GM18909 (cell line): ENCODE measurements around the gene ARL16.
"Not testable (repeated sequence)": the region's sequence is repeated elsewhere in the genome, so short reads cannot be mapped to it uniquely, and the experiment has no call there.

Experiments used
- ATAC-seq: cut with Tn5 transposase; IDR thresholded peaks from one replicate; pipeline ENCODE4 v1.9.1; 2021; ENCODE audit warnings: mild to moderate bottlenecking; ENCODE audit not compliant: unreplicated experiment, poor library complexity

The ARL16 gene

GRCh38 chr17:81696218-81696941, 12.8 kb upstream of the ARL16 start:
- no peak for ATAC-seq

DNA sequence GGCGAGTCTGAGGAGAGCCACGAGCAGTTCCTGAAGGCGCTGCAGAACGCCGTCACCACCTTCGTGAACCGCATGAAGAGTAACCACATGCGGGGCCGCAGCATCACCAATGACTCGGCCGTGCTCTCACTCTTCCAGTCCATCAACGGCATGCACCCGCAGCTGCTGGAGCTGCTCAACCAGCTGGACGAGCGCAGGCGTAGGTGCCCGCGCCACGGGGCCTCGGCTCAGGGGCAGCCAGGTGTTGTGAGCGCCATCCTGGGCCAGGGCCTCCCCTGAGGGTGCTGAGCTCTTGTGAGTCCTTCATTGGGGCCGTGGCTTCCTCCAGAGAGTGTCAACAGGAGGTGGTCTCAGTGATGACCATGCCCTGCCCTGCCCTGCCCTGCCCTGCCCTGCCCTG, 12.2 kb upstream of the ARL16 start:
- no peak for ATAC-seq

DNA sequence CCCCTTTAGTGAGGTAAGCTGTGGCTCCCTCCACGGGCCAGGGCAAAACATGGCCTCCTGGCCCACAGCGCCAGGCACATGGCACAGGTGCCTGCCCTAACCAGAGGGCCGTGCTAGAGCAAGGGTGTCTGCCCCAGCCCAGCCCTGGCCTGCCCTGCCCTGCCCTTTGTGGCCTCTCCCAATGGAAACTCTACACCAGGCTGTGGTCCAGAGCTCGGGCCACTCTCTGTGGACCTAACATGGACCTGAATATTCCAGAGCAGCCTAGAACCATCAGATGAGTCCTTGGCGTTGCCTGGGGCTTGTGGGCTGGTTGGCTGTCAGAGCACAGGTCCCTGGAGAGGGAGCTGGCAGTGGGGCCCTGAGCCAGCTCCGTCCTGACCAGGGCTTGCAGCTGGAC, 11.6 kb upstream of the ARL16 start:
- ATAC-seq: no peak

GRCh38 chr17:81694810-81695209, 11.2 kb upstream of the ARL16 start:
- no peak for ATAC-seq

DNA sequence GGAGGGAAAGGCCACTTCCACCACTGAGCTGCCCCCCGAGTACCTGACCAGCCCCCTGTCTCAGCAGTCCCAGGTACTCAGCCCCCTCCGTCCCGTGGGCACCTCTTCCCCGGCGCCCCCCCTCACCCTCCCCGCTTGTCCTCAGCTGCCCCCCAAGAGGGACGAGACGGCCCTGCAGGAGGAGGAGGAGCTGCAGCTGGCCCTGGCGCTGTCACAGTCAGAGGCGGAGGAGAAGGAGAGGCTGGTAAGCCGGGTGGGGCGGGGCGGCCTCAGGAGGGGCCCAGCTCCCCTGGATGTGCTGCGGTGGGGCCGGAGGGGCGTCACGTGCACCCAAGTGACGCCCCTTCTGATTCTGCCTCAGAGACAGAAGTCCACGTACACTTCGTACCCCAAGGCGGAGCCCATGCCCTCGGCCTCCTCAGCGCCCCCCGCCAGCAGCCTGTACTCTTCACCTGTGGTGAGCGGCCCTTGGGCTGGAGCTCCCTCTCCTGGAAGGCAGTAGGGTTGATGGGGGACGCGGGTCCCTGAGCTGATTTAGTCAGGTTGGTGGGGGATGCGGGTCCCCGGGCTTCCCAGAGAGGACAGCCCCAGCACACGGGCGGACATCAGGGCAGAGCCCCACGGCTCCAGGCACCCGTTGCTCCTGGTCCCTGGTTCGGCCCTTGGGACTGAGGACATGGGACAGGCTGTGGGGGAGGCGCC, 10.1 kb upstream of the ARL16 start:
- no peak for ATAC-seq

GRCh38 chr17:81691608-81692007, 8.0 kb upstream of the ARL16 start:
- no peak for ATAC-seq

- no peak for ATAC-seq
These were observed 7.6 kb upstream of the ARL16 start for GRCh38 chr17:81691196-81691595.

- ATAC-seq: no peak
These were observed 7.0 kb upstream of the ARL16 start for GRCh38 chr17:81690549-81690948.

GRCh38 chr17:81690066-81690465, 6.5 kb upstream of the ARL16 start:
- ATAC-seq: no peak

DNA sequence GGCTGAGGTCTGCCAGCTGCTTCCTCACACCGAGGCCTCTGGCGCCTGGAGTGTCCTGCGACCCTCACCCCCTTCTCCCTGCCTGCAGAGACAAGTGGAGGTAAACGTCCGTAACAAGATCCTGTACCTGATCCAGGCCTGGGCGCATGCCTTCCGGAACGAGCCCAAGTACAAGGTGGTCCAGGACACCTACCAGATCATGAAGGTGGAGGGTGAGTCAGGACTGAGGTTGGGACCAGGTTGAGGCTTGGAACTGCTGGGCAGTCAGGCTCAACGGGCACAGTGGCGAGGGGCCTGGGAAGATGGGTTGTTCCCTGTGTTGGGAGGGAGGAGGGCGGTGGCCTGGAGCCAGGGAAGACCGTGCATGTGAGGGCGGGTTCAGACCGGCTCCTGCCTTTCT, 5.0 kb upstream of the ARL16 start:
- no peak for ATAC-seq

- ATAC-seq: no peak
These were observed 4.4 kb upstream of the ARL16 start for GRCh38 chr17:81687770-81688541.

DNA sequence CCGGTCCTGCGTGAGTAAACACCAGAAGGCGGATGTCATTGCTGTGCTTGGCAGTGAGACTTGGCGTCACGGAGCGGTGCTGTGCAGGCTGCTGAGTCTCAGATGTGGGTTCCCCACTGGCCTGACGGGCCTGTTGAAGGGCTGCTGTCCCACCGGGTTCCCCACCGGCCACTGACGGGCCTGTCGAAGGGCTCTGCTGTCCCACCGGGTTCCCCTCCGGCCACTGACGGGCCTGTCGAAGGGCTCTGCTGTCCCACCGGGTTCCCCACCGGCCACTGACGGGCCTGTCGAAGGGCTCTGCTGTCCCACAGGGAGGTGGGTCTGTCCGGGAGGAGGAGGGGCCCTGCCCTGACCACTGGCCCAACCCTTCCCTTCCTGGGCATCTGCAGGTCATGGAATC, 3.0 kb upstream of the ARL16 start:
- no peak for ATAC-seq

- ATAC-seq: no peak
These were observed 1.5 kb upstream of the ARL16 start for GRCh38 chr17:81685108-81685507.

DNA sequence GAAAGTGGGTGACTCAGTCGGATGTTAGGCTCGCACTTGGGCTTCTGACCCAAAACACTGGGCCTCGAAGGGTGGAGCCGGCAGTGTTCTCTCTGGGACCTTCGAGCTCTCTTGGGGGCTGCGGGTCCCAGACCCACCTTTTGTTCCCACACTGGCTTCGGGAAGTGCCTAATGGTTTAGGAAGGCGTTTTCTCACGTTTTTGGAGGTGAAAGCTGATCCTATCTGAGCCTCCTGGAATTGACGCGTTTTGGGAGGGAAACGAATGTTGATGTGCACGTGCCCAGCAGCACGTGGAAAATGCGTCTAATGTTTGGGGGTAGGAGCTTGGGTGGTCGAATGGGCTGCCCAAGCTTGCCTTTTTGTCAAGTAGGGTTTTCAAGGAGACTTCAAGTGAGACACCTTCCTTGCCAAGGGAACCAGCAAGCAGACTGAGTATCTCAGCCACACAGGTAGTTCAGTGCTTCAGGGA, 880 bp upstream of the ARL16 start:
- ATAC-seq: no peak

DNA sequence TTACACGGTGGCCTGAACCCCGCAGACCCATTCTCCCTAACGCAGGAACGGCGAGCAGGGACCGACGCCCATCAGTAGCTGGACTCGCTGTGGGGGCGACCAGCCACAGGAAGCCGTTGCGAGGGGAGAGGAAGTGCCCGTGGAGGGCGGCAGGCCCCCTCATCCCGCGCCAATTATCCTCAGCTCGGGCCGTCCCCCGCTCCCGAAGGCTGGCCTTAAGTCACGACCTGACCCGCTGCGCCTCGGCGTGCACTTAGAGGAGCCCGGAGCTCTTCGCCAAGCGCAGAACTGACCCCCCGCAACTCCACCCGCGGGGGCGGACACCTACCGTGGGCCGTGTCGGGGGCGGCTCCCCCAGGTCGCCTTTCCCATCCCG, 401 bp downstream of the ARL16 start:
- ATAC-seq: peak; percentile 3

GRCh38 chr17:81682565-81683207, 911 bp downstream of the ARL16 start:
- no peak for ATAC-seq

DNA sequence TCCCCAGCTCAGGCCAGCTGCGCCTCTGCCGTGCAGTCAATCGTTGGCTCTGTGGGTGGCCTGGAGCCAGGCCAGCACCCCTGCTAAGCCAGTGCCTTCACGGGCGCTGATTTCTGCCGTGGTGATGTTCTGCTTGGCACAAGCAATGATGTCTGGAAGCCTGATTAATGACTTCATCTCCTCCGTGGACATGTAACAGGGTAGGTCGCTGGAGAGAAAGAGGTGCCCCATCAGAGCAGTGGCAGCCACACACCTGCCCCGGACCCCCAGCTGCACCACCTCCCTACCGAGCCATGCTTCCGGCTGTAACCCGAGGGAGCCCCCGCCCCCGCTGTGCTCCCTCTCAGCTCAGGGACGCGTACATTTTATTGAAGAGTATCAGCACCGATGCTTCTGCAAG, 1.9 kb downstream of the ARL16 start:
- no peak for ATAC-seq

DNA sequence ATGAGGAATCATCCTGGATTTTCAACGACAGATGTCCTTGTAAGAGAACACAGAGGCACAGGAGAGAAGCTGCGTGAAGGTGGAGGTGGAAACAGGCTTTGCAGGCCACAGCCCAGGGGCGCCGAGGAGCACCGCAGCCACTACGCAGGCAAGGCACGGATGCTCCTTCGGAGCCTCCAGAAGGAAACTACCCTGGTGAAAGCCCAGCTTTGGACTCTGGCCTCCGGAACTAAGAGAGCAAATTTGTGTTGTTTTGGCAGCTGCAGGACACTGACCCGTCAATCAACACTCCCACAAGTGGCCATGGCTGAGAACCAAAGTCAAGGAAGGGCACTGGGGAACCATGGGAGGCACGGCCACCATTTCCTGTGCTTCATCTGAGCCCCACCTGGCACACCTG, 3.4 kb downstream of the ARL16 start:
- no peak for ATAC-seq

- no peak for ATAC-seq
These were observed 6.7 kb downstream of the ARL16 start for GRCh38 chr17:81676906-81677305.

- not testable (repeated sequence) for ATAC-seq
These were observed 7.9 kb downstream of the ARL16 start for GRCh38 chr17:81675515-81676221.
